ENCODE measurements around the gene EEF1AKMT2. TPM values are rescaled to one million over a fixed set of nuclear protein-coding genes. Genes with fewer than 3 reads are reported as not detected.
"Not testable (repeated sequence)": the region's sequence is repeated elsewhere in the genome, so short reads cannot be mapped to it uniquely, and the experiment has no call there.

The EEF1AKMT2 gene
- 25.0 TPM for polyA plus RNA-seq (2012; ENCODE audit: missing spikeins)

- peak; percentile 98 for FAIRE-seq
- DNase-seq (ENCODE audit: insufficient read length) = peak; percentile 89
- TF ChIP-seq POLR2AphosphoS5 (IDR thresholded peaks at IDR 0.05; ENCODE audit: low read depth, low read length) (peak; percentile 75), POLR2A (IDR thresholded peaks at IDR 0.05; ENCODE audit: low read depth, low read length) (peak; percentile 95), TAF1 (IDR thresholded peaks at IDR 0.05; ENCODE audit: borderline replicate concordance, low read depth, low read length) (peak; percentile 92)
Measured at GRCh38 chr10:124791547-124792348, at the start of gene EEF1AKMT2. Gene EEF1AKMT2 (minus strand): TSS chr10:124791887. CDS start chr10:124791833, 54 bp downstream.

GRCh38 chr10:124837687-124838086, 46.0 kb upstream of the EEF1AKMT2 start:
- no peak for FAIRE-seq
- TF ChIP-seq POLR2AphosphoS5 (IDR thresholded peaks at IDR 0.05; ENCODE audit: low read depth, low read length) (no peak), POLR2A (IDR thresholded peaks at IDR 0.05; ENCODE audit: low read depth, low read length) (no peak), TAF1 (IDR thresholded peaks at IDR 0.05; ENCODE audit: borderline replicate concordance, low read depth, low read length) (no peak)
- no peak for DNase-seq (ENCODE audit: insufficient read length)

GRCh38 chr10:124831116-124831515, 39.4 kb upstream of the EEF1AKMT2 start:
- FAIRE-seq (no peak), DNase-seq (ENCODE audit: insufficient read length) (no peak)
- TF ChIP-seq POLR2A (IDR thresholded peaks at IDR 0.05; ENCODE audit: low read depth, low read length) (no peak), POLR2AphosphoS5 (IDR thresholded peaks at IDR 0.05; ENCODE audit: low read depth, low read length) (no peak), TAF1 (IDR thresholded peaks at IDR 0.05; ENCODE audit: borderline replicate concordance, low read depth, low read length) (no peak)

GRCh38 chr10:124830445-124830844, 38.8 kb upstream of the EEF1AKMT2 start:
- no peak for DNase-seq (ENCODE audit: insufficient read length)
- no peak for FAIRE-seq
- TF ChIP-seq POLR2A (IDR thresholded peaks at IDR 0.05; ENCODE audit: low read depth, low read length) (no peak), TAF1 (IDR thresholded peaks at IDR 0.05; ENCODE audit: borderline replicate concordance, low read depth, low read length) (no peak), POLR2AphosphoS5 (IDR thresholded peaks at IDR 0.05; ENCODE audit: low read depth, low read length) (no peak)

- TF ChIP-seq POLR2A (IDR thresholded peaks at IDR 0.05; ENCODE audit: low read depth, low read length) (no peak), POLR2AphosphoS5 (IDR thresholded peaks at IDR 0.05; ENCODE audit: low read depth, low read length) (no peak), TAF1 (IDR thresholded peaks at IDR 0.05; ENCODE audit: borderline replicate concordance, low read depth, low read length) (no peak)
- DNase-seq (ENCODE audit: insufficient read length) = no peak
- FAIRE-seq = no peak
Measured at GRCh38 chr10:124829447-124830115, 37.9 kb upstream of the EEF1AKMT2 start.

GRCh38 chr10:124827474-124827873, 35.8 kb upstream of the EEF1AKMT2 start:
- FAIRE-seq (no peak), DNase-seq (ENCODE audit: insufficient read length) (no peak)
- no peak for TF ChIP-seq TAF1 (IDR thresholded peaks at IDR 0.05; ENCODE audit: borderline replicate concordance, low read depth, low read length)
- TF ChIP-seq POLR2AphosphoS5 (IDR thresholded peaks at IDR 0.05; ENCODE audit: low read depth, low read length) = no peak
- no peak for TF ChIP-seq POLR2A (IDR thresholded peaks at IDR 0.05; ENCODE audit: low read depth, low read length)

GRCh38 chr10:124826262-124826661, 34.6 kb upstream of the EEF1AKMT2 start:
- TF ChIP-seq TAF1 (IDR thresholded peaks at IDR 0.05; ENCODE audit: borderline replicate concordance, low read depth, low read length) (no peak), POLR2A (IDR thresholded peaks at IDR 0.05; ENCODE audit: low read depth, low read length) (no peak), POLR2AphosphoS5 (IDR thresholded peaks at IDR 0.05; ENCODE audit: low read depth, low read length) (no peak)
- DNase-seq (ENCODE audit: insufficient read length) = no peak
- FAIRE-seq = no peak

GRCh38 chr10:124825702-124826101, 34.0 kb upstream of the EEF1AKMT2 start:
- DNase-seq (ENCODE audit: insufficient read length) = no peak
- FAIRE-seq = no peak
- TF ChIP-seq POLR2AphosphoS5 (IDR thresholded peaks at IDR 0.05; ENCODE audit: low read depth, low read length) (no peak), TAF1 (IDR thresholded peaks at IDR 0.05; ENCODE audit: borderline replicate concordance, low read depth, low read length) (no peak), POLR2A (IDR thresholded peaks at IDR 0.05; ENCODE audit: low read depth, low read length) (no peak)

- not testable (repeated sequence) for DNase-seq (ENCODE audit: insufficient read length); FAIRE-seq
Measured at GRCh38 chr10:124824932-124825331, 33.2 kb upstream of the EEF1AKMT2 start.

GRCh38 chr10:124824507-124824906, 32.8 kb upstream of the EEF1AKMT2 start:
- no peak for FAIRE-seq
- TF ChIP-seq POLR2AphosphoS5 (IDR thresholded peaks at IDR 0.05; ENCODE audit: low read depth, low read length) = no peak
- TF ChIP-seq TAF1 (IDR thresholded peaks at IDR 0.05; ENCODE audit: borderline replicate concordance, low read depth, low read length) = no peak
- no peak for TF ChIP-seq POLR2A (IDR thresholded peaks at IDR 0.05; ENCODE audit: low read depth, low read length)
- DNase-seq (ENCODE audit: insufficient read length) = no peak

GRCh38 chr10:124821520-124821919, 29.8 kb upstream of the EEF1AKMT2 start:
- no peak for FAIRE-seq
- no peak for DNase-seq (ENCODE audit: insufficient read length)
- TF ChIP-seq TAF1 (IDR thresholded peaks at IDR 0.05; ENCODE audit: borderline replicate concordance, low read depth, low read length) (no peak), POLR2A (IDR thresholded peaks at IDR 0.05; ENCODE audit: low read depth, low read length) (no peak), POLR2AphosphoS5 (IDR thresholded peaks at IDR 0.05; ENCODE audit: low read depth, low read length) (no peak)

- TF ChIP-seq POLR2AphosphoS5 (IDR thresholded peaks at IDR 0.05; ENCODE audit: low read depth, low read length) = no peak
- no peak for TF ChIP-seq POLR2A (IDR thresholded peaks at IDR 0.05; ENCODE audit: low read depth, low read length)
- TF ChIP-seq TAF1 (IDR thresholded peaks at IDR 0.05; ENCODE audit: borderline replicate concordance, low read depth, low read length) = no peak
- no peak for DNase-seq (ENCODE audit: insufficient read length)
- FAIRE-seq = no peak
Measured at GRCh38 chr10:124820121-124820520, 28.4 kb upstream of the EEF1AKMT2 start.

Measured in GM12892 (cell line).